GM12865 (cell line): ENCODE data around the gene PRKCH.

Source experiments
- DNase-seq: peaks from one replicate; pipeline ENCODE4 v3.0.0; 2010; ENCODE audit warnings: low read depth
- H3K4me3 ChIP-seq: 2 replicates; pipeline ENCODE4 v1.5.1; 2011; ENCODE audit warnings: mild to moderate bottlenecking, low read depth, low read length, control low read depth
- CTCF ChIP-seq: IDR thresholded peaks from 2 replicates; pipeline ENCODE4 v1.5.1; 2011; ENCODE audit warnings: low read length, control low read depth, low read depth, inconsistent platforms; ENCODE audit not compliant: insufficient read depth; ENCODE audit errors: missing control alignments

Gene PRKCH

GRCh38 chr14:61475316-61475715 is 153.9 kb downstream of the PRKCH start:
- H3K4me3 ChIP-seq = no peak overlapping the region
- DNase-seq = peak; percentile 76
- TF ChIP-seq CTCF = peak; percentile 55

GRCh38 chr14:61476105-61476753 is 154.8 kb downstream of the PRKCH start:
- DNase-seq = peak; percentile 31
- TF ChIP-seq CTCF = no peak
- peak overlapping the region; percentile 54 for H3K4me3 ChIP-seq

- peak overlapping the region; percentile 54 for H3K4me3 ChIP-seq
- DNase-seq = peak; percentile 67
Measured at GRCh38 chr14:61476754-61477410, 155.5 kb downstream of the PRKCH start.

GRCh38 chr14:61477712-61478462 is 156.5 kb downstream of the PRKCH start:
- DNase-seq = peak; percentile 79
- peak overlapping the region; percentile 54 for H3K4me3 ChIP-seq
- TF ChIP-seq CTCF = peak; percentile 6

More at GRCh38 chr14:61476754-61477410, 155.5 kb downstream of the PRKCH start:
- TF ChIP-seq CTCF = no peak

- peak; percentile 79 for DNase-seq
Measured at GRCh38 chr14:61478971-61479473, 157.6 kb downstream of the PRKCH start.

More at GRCh38 chr14:61478971-61479473, 157.6 kb downstream of the PRKCH start:
- H3K4me3 ChIP-seq = peak overlapping the region; percentile 16
- no peak for TF ChIP-seq CTCF
